ENCODE results near the gene BET1.

The BET1 gene

DNA sequence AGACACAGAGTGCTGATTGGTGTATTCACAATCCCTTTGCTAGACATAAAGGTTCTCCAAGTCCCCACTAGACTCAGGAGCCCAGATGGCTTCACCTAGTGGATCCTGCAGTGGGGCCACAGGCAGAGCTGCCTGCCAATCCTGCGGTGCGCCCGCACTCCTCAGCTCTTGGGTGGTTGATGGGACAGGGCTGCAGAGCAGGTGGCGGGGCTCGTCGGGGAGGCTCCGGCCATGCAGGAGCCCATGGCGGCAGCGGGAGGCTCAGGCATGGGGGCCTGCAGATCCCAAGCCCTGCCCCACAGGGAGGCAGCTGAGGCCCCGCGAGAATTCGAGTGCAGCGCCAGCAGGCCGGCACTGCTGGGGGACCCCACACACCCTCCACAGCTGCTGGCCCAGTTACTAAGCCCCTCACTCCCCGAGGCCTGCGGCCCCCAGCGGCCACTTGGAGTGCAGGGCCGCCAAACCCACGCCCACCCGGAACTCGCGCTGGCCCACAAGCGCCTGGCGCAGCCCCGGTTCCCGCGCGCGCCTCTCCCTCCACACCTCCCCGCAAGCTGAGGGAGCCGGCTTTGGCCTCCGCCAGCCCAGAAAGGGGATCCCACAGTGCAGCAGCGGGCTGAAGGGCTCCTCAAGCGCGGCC is 7.7 kb upstream of the BET1 start:
- Histone ChIP-seq H3K27me3 (replicated peaks; ENCODE audit: control insufficient read depth, insufficient read depth, low read length) (no peaks in the 10 kb centered on the region), H3K4me3 (replicated peaks; ENCODE audit: low read depth, low read length) (no peak overlapping the region), H3K36me3 (ENCODE audit: control insufficient read depth, insufficient read depth, low read length) (no peaks in the 10 kb centered on the region)
- TF ChIP-seq, protein P1, sequence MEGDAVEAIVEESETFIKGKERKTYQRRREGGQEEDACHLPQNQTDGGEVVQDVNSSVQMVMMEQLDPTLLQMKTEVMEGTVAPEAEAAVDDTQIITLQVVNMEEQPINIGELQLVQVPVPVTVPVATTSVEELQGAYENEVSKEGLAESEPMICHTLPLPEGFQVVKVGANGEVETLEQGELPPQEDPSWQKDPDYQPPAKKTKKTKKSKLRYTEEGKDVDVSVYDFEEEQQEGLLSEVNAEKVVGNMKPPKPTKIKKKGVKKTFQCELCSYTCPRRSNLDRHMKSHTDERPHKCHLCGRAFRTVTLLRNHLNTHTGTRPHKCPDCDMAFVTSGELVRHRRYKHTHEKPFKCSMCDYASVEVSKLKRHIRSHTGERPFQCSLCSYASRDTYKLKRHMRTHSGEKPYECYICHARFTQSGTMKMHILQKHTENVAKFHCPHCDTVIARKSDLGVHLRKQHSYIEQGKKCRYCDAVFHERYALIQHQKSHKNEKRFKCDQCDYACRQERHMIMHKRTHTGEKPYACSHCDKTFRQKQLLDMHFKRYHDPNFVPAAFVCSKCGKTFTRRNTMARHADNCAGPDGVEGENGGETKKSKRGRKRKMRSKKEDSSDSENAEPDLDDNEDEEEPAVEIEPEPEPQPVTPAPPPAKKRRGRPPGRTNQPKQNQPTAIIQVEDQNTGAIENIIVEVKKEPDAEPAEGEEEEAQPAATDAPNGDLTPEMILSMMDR (IDR thresholded peaks at IDR 0.05; ENCODE audit: insufficient read depth, low read length, poor library complexity, severe bottlenecking), result no peak
- no peak for DNase-seq (ENCODE audit: extremely low read depth, insufficient read length)

DNA sequence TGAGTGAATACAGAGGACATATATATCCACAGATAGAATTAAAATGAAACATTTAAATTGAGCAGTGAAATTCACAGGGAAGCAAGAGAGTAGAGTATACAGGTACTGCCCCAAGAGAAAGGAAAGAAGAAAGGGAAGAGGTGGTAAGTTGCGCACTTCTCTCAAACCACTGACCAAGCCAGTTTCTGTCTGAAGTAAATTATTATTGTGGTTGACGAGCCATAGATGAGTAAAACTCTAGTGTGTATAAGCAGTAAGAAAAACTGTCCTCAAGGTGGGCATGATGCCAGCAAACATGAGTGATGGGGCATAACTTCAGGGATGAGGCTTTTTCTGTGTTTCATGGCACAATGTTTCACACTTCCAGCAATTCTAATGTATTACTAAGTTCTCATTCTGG is 4.4 kb upstream of the BET1 start:
- DNase-seq (ENCODE audit: extremely low read depth, insufficient read length), result no peak
- H3K27me3 ChIP-seq (replicated peaks; ENCODE audit: control insufficient read depth, insufficient read depth, low read length), result no peaks in the 10 kb centered on the region
- H3K36me3 ChIP-seq (ENCODE audit: control insufficient read depth, insufficient read depth, low read length), result no peaks in the 10 kb centered on the region
- H3K4me3 ChIP-seq (replicated peaks; ENCODE audit: low read depth, low read length), result no peak overlapping the region
- TF ChIP-seq, protein P1 (IDR thresholded peaks at IDR 0.05; ENCODE audit: insufficient read depth, low read length, poor library complexity, severe bottlenecking), result no peak

DNA sequence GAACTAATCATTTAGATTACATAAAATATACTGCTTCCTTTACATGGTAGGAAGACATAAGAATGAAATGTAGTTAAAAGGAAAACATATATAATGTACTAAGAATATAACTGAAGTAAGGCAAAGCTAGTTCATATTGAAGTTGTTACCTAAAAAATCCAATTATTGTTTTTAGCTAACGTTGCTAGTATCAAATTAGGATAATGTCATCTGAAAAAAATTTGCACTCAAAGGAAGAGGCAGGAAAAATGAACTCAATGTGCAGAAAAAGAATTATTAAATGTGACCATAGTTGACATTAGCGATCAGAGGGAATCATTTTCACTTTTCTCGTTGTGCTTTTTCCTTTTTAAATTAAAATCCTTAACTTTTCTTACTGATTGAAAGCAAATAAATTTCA is 1.6 kb upstream of the BET1 start:
- TF ChIP-seq, protein P1 (IDR thresholded peaks at IDR 0.05; ENCODE audit: insufficient read depth, low read length, poor library complexity, severe bottlenecking), result no peak

DNA sequence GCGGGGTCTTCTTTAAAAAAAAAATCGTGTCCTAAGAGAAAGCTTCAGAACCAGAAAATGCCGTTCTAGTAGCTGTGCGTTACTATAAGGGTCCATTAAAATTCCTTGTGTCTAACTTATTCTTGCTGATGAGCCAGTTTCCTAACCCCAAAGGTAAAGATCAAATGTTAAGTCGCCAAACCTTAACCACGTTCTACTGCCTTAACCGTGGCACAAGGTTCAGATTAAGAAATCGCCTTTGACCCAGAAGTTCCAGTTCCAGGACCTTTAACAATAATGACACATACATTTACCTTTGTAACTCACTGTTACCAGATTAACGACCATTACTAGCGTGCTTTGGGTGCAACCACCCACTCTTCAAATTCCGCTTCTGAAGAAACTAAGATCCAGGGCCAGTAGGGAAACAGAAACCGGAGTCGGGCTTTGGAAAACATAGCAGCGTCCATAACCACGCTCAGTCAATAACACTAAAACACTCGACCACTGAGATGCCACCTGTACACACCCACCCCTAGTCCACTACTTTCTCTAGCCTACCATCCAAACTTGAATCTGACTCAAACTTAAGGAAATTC is 620 bp downstream of the BET1 start:
- DNase-seq (ENCODE audit: extremely low read depth, insufficient read length), result no peak
- Histone ChIP-seq H3K36me3 (ENCODE audit: control insufficient read depth, insufficient read depth, low read length) (no peaks in the 10 kb centered on the region; the same call in none of the 2 replicates), H3K4me3 (replicated peaks; ENCODE audit: low read depth, low read length) (peak overlapping the region; percentile 95), H3K27me3 (replicated peaks; ENCODE audit: control insufficient read depth, insufficient read depth, low read length) (no peaks in the 10 kb centered on the region)
- TF ChIP-seq, protein P1 (IDR thresholded peaks at IDR 0.05; ENCODE audit: insufficient read depth, low read length, poor library complexity, severe bottlenecking), result no peak

More for the DNA sequence above, 1.6 kb upstream of the BET1 start:
- no peak for DNase-seq (ENCODE audit: extremely low read depth, insufficient read length)
- no peaks in the 10 kb centered on the region; the same call in none of the 2 replicates for H3K36me3 ChIP-seq (ENCODE audit: control insufficient read depth, insufficient read depth, low read length)
- H3K4me3 ChIP-seq (replicated peaks; ENCODE audit: low read depth, low read length), result no peak overlapping the region
- no peaks in the 10 kb centered on the region for H3K27me3 ChIP-seq (replicated peaks; ENCODE audit: control insufficient read depth, insufficient read depth, low read length)

DNA sequence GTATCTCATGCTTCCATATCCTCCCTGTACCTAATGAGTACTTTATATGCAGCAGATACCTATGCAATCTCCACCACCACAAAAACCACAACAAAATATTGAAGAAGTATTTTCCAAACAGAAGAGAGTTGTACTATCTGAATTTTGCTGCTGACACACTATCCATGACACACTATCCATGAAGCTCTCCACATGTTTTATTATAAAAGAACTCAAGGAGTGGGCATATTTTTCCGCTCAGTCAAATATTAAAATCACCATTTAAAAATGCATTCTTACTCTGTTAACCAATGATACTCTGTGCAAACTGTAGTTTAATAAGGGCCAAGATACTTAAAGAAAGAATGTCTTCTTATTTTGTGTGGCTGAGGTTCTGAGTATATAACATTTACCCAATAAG is 2.8 kb downstream of the BET1 start:
- Histone ChIP-seq H3K4me3 (replicated peaks; ENCODE audit: low read depth, low read length) (no peak overlapping the region), H3K36me3 (ENCODE audit: control insufficient read depth, insufficient read depth, low read length) (peaks cover 3% of the 10 kb centered on the region), H3K27me3 (replicated peaks; ENCODE audit: control insufficient read depth, insufficient read depth, low read length) (no peaks in the 10 kb centered on the region)
- DNase-seq (ENCODE audit: extremely low read depth, insufficient read length), result no peak
- TF ChIP-seq, protein P1 (IDR thresholded peaks at IDR 0.05; ENCODE audit: insufficient read depth, low read length, poor library complexity, severe bottlenecking), result no peak

All from GM06990 (cell line).